Activated naive CD4-positive, alpha-beta T cell treated with anti-CD3 and anti-CD28 coated beads, Interleukin-2, amount 50 U/mL, for 24 hours (primary cell): Measurements from ENCODE around the gene TRIM27.
A peak's percentile ranks its signal among the peaks of the same experiment; 100 is the strongest.
"Not testable (repeated sequence)": the region's sequence is repeated elsewhere in the genome, so short reads cannot be mapped to it uniquely, and the experiment has no call there.

Experiments used
- H3K27ac Mint-ChIP-seq: one replicate; pipeline ENCODE4 v1.8.0; 2021; ENCODE audit warnings: mild to moderate bottlenecking, mixed read lengths
- H3K27me3 Mint-ChIP-seq: one replicate; pipeline ENCODE4 v1.8.0; 2021; ENCODE audit warnings: mixed read lengths
- H3K36me3 Mint-ChIP-seq: one replicate; pipeline ENCODE4 v1.8.0; 2021; ENCODE audit warnings: mixed read lengths
- H3K4me1 Mint-ChIP-seq: one replicate; pipeline ENCODE4 v1.8.0; 2021; ENCODE audit warnings: mixed read lengths
- H3K4me3 Mint-ChIP-seq: one replicate; pipeline ENCODE4 v1.8.0; 2021; ENCODE audit warnings: mild to moderate bottlenecking, mixed read lengths
- H3K9me3 Mint-ChIP-seq: one replicate; pipeline ENCODE4 v1.8.0; 2021; ENCODE audit warnings: mixed read lengths

The TRIM27 gene

DNA sequence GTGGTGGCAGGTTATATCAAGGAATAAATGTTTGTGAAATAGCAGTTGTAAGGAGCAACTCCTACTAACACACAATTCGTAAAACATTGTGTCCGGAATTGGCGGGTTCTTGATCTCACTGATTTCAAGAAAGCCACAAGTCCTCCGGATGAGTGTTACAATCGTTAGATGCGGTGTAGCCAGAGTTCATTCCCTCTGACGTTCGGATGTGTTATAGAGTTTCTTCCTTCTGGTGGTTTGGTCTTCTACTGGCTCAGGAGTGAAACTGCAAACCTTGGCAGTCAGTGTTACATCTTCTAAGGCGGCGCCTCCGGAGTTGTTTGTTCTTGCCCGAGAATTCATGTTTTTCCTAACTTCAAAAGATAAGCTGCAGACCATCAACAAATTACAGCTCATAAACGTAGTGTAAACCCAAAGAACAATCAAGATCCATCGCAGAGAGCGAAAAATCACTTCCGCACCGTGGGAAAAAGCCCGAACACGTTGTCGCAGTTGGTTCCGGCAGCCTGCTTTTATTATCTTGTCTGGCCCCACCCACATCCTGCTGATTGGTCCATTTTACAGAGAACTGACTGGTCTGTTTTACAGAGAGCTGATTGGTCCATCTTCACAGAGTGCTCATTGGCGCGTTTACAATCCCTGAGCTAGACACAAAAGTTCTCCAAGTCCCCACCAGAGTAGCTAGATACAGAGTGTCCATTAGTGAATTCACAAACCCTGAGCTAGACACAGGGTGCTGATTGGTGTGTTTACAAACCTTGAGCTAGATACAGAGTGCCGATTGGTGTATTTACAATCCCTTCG is 58.2 kb downstream of the TRIM27 start:
- H3K27me3 Mint-ChIP-seq, result no peaks in the 10 kb centered on the region
- peak overlapping the region; percentile 91 for H3K27ac Mint-ChIP-seq
- peaks cover 44% of the 10 kb centered on the region for H3K4me1 Mint-ChIP-seq
- peak overlapping the region; percentile 94 for H3K4me3 Mint-ChIP-seq
- peaks cover 5% of the 10 kb centered on the region for H3K9me3 Mint-ChIP-seq
- H3K36me3 Mint-ChIP-seq, result peaks cover 1% of the 10 kb centered on the region

DNA sequence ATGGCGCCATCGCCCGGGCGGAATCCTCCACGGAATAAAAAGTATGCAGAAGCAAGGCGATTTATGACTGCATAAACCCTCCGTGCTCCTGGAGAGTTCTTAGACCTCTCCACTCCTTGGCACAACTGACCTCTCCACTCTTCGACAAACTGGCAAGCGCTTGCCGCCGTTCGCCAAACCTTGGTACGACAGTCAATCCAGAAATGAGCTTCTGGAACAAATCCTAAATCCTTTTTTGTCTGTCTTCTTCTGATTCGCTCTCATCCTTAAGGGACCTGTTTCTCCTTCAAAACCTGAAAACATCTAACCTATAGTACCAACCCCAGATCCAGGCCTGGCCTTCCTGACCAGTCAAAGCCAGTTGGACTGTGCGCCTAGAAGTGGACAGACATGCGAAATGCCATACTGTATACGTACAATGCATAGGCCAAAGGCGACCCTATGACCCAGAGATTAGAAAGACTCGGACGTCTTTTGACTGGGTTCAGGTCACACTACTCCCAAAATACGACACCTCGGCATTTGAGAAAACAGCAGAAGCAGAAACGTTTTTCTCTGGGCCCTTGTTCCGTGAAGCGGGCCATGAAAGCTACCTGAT is 59.4 kb downstream of the TRIM27 start:
- H3K4me1 Mint-ChIP-seq, result peaks cover 49% of the 10 kb centered on the region
- peak overlapping the region; percentile 94 for H3K4me3 Mint-ChIP-seq
- peak overlapping the region; percentile 99 for H3K27ac Mint-ChIP-seq
- H3K27me3 Mint-ChIP-seq, result no peaks in the 10 kb centered on the region
- H3K36me3 Mint-ChIP-seq, result peaks cover 1% of the 10 kb centered on the region
- H3K9me3 Mint-ChIP-seq, result peaks cover 5% of the 10 kb centered on the region

DNA sequence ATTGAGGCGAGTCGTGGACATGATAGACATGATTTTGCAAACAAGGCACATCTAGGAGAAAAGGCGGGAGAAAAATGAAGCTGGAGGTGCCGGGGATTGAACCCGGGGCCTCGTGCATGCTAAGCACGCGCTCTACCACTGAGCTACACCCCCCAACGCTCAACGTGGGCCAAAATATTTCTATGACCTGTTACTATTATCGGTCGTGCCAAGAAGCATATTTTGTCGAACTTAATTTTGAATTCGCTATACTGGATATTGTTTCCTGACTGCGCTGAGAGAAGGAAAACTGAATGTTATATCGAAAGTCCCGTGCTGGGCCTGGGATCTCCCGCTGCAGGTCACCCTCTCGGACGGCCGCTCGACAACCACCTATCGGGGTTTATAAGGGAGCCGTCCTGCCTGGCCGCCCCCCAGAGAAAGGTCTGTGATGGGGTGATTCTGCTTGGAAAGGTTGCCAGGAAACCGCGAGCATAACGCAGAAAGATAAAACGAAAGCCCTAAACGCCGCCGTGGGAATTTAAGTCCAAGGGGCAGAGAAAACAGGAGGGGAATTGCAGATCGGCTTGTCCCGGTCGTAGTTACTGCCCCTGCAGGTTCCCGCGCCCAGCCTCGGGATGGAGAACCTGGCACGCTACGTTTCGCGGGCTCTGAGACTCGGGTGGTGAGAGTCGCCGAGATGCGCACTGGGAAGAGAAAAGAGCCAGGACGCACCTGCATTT is 60.0 kb downstream of the TRIM27 start:
- Mint-ChIP-seq H3K27me3 (no peaks in the 10 kb centered on the region), H3K4me3 (peak overlapping the region; percentile 94), H3K9me3 (peaks cover 5% of the 10 kb centered on the region), H3K36me3 (peaks cover 1% of the 10 kb centered on the region), H3K27ac (peak overlapping the region; percentile 99), H3K4me1 (peaks cover 49% of the 10 kb centered on the region)

DNA sequence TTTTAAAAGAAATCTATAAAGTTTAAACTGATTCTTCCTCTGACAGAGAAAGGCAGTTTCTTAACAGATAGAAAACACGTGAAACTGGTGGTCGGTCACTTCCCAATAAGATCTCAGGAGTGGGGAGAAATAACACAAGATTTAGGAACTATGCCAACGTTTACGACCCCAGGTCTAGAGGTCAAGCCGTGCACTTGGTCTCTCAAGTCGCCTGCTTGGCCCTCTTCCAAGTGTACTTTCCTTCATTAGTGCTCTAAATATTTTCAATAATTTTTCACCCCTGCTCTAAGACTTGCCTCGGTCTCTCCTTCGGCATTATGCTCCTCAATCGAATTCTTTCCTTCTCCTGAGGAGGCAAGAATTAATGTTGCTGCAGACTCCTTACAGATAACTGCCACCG is 61.7 kb downstream of the TRIM27 start:
- Mint-ChIP-seq H3K4me1 (peaks cover 42% of the 10 kb centered on the region), H3K36me3 (peaks cover 1% of the 10 kb centered on the region), H3K4me3 (peak overlapping the region; percentile 94), H3K27ac (peak overlapping the region; percentile 30), H3K27me3 (no peaks in the 10 kb centered on the region), H3K9me3 (peaks cover 5% of the 10 kb centered on the region)

DNA sequence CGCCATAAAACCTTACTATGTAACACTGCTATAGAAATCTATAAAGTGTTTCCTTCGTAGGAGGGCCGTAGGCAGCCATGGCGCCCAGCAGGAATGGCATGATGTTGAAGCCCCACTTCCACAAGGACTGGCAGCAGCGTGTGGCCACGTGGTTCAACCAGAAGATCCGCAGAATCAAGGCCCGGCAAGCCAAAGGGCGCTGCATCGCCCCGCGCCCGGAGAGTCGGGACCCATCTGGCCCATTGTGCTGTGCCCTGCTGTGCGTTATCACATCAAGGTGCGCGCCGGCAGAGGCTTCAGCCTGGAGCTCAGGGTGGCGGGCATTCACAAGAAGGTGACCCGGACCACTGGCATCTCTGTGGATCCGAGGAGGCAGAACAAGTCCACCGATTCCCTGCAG is 62.4 kb downstream of the TRIM27 start:
- Mint-ChIP-seq H3K36me3 (peaks cover 1% of the 10 kb centered on the region), H3K27me3 (no peaks in the 10 kb centered on the region), H3K27ac (no peak overlapping the region), H3K9me3 (peaks cover 7% of the 10 kb centered on the region), H3K4me3 (no peak overlapping the region), H3K4me1 (peaks cover 39% of the 10 kb centered on the region)

DNA sequence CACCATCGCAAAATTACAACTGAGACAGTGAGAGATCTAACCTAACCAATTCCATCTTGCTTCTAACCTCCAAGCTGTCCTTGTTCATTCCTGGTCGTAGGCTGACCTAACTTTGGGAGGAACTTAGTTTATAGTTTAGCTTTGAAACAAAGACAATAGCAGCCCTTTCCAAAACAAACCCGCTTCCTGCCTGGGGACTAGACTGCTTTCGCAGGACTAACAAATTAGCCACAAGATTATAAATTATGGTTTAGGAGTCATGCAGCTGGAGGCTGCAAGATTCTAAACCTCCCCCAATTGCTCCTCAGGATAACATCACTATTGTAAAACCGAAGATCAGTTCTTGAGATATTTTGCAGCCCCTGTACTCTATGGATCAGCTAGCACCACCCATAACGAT is 63.2 kb downstream of the TRIM27 start:
- H3K4me3 Mint-ChIP-seq, result no peak overlapping the region
- peaks cover 10% of the 10 kb centered on the region for H3K9me3 Mint-ChIP-seq
- H3K36me3 Mint-ChIP-seq, result peaks cover 1% of the 10 kb centered on the region
- no peaks in the 10 kb centered on the region for H3K27me3 Mint-ChIP-seq
- peaks cover 34% of the 10 kb centered on the region for H3K4me1 Mint-ChIP-seq
- H3K27ac Mint-ChIP-seq, result no peak overlapping the region

DNA sequence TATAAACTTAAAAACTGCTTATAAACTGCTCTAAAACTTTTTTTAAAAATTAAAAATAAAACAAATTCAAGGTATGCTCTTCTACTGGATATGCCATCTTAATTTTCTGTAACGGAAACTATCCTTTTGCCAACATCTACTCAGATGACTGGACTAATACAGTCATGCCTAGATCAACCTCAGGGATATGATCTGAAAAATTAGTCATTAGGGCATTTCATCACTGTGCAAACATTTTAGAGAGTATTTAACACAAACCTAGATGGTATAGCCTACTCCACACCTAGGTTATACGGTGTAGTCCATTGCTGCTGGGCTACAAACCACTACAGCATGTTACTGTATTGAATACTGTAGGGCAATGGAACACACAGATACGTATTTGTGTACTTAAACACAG is 64.8 kb downstream of the TRIM27 start:
- H3K27me3 Mint-ChIP-seq, result no peaks in the 10 kb centered on the region
- peaks cover 10% of the 10 kb centered on the region for H3K9me3 Mint-ChIP-seq
- H3K4me3 Mint-ChIP-seq, result no peak overlapping the region
- peaks cover 1% of the 10 kb centered on the region for H3K36me3 Mint-ChIP-seq
- no peak overlapping the region for H3K27ac Mint-ChIP-seq
- peaks cover 22% of the 10 kb centered on the region for H3K4me1 Mint-ChIP-seq

DNA sequence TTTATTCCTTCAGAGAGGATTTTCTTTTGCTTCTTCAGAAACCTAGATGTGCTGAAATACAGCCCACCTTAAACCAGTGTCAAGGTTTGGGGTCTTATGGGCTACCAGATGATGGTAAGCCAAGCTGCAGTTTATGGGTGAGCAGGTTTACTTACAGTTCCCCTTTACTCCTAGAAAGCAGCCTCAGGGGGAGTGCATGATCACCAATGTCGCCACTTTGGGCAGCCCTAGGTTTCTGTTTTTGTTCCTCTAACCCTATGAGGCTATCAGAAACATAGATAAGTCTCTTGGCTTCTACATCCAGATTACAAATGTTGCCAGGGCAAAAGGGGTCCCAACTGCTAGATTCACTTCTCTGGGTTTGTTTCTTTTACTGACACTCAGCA is 67.2 kb downstream of the TRIM27 start:
- Mint-ChIP-seq H3K4me3 (no peak overlapping the region), H3K9me3 (peaks cover 5% of the 10 kb centered on the region), H3K4me1 (peaks cover 5% of the 10 kb centered on the region), H3K27ac (no peak overlapping the region), H3K27me3 (no peaks in the 10 kb centered on the region), H3K36me3 (no peaks in the 10 kb centered on the region)

DNA sequence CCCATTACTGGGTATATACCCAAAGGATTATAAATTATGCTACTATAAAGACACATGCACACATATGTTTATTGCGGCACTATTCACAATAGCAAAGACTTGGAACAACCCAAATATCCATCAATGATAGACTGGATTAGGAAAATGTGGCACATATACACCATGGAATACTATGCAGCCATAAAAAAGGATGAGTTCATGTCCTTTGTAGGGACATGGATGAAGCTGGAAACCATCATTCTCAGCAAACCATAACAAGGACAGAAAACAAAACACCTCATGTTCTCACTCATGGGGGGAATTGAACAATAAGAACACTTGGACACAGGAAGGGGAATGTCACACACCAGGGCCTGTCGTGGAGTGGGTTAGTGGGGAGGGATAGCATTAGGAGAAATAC is 69.4 kb downstream of the TRIM27 start:
- H3K27ac Mint-ChIP-seq, H3K4me1 Mint-ChIP-seq, H3K36me3 Mint-ChIP-seq, H3K4me3 Mint-ChIP-seq, H3K9me3 Mint-ChIP-seq, H3K27me3 Mint-ChIP-seq: not testable (repeated sequence)
